Measurements from ENCODE around the gene GRM2. TPM values are rescaled to one million over a fixed set of nuclear protein-coding genes. Genes with fewer than 3 reads are reported as not detected.

GRM2 gene
- total RNA-seq, 2 donors from 2014 or later, result 3.9 to 7.4 TPM

- no peak for DNase-seq
- peaks cover 3% of the 10 kb centered on the region for H3K4me1 Mint-ChIP-seq
- Histone ChIP-seq H3K4me3 (ENCODE audit: low read length) (no peak overlapping the region), H3K27me3 (ENCODE audit: control insufficient read depth, insufficient read depth, low read length, poor library complexity, severe bottlenecking) (no peaks in the 10 kb centered on the region), H3K9ac (ENCODE audit: extremely low read depth, low read length, poor library complexity, severe bottlenecking) (no peak overlapping the region), H3K4me1 (ENCODE audit: control insufficient read depth, insufficient read depth, low read length) (no peaks in the 10 kb centered on the region), H3K9me3 (ENCODE audit: control insufficient read depth, low read length) (no peaks in the 10 kb centered on the region), H3K36me3 (ENCODE audit: control insufficient read depth, insufficient read depth, low read length) (peaks cover 6% of the 10 kb centered on the region), H3K27ac (ENCODE audit: low read depth, low read length) (no peak overlapping the region)
- 81 to 84% methylated on average over 3 to 8 of the region's 8 CpGs for WGBS, 2 experiments (ENCODE audit: insufficient coverage in 1 of 2, insufficient read length in 1 of 2)
- H3K9me3 Mint-ChIP-seq, result peaks cover 2% of the 10 kb centered on the region
- no peaks in the 10 kb centered on the region for H3K27me3 Mint-ChIP-seq (ENCODE audit: insufficient read depth)
- no peak for TF ChIP-seq CTCF (conservative IDR thresholded peaks at IDR 0.05)
- H3K27ac Mint-ChIP-seq, result no peak overlapping the region
- no peak overlapping the region for H3K4me3 Mint-ChIP-seq
- peaks cover 1% of the 10 kb centered on the region for H3K36me3 Mint-ChIP-seq (ENCODE audit: low read depth)
These were observed 14.3 kb downstream of the GRM2 start for GRCh38 chr3:51721062-51721745.

- no peaks in the 10 kb centered on the region for H3K27me3 Mint-ChIP-seq (ENCODE audit: insufficient read depth)
- H3K4me3 Mint-ChIP-seq, result no peak overlapping the region
- Histone ChIP-seq H3K4me1 (ENCODE audit: control insufficient read depth, insufficient read depth, low read length) (no peaks in the 10 kb centered on the region), H3K4me3 (ENCODE audit: low read length) (no peak overlapping the region), H3K9ac (ENCODE audit: extremely low read depth, low read length, poor library complexity, severe bottlenecking) (no peak overlapping the region), H3K27ac (ENCODE audit: low read depth, low read length) (no peak overlapping the region), H3K9me3 (ENCODE audit: control insufficient read depth, low read length) (no peaks in the 10 kb centered on the region), H3K36me3 (ENCODE audit: control insufficient read depth, insufficient read depth, low read length) (peaks cover 1% of the 10 kb centered on the region), H3K27me3 (ENCODE audit: control insufficient read depth, insufficient read depth, low read length, poor library complexity, severe bottlenecking) (no peaks in the 10 kb centered on the region)
- DNase-seq, result no peak
- H3K27ac Mint-ChIP-seq, result no peak overlapping the region
- H3K9me3 Mint-ChIP-seq, result peaks cover 2% of the 10 kb centered on the region
- WGBS, 2 experiments (ENCODE audit: insufficient coverage in 1 of 2, insufficient read length in 1 of 2), result 53 to 89% methylated on average over 2 to 4 of the region's 4 CpGs
- TF ChIP-seq CTCF (conservative IDR thresholded peaks at IDR 0.05), result peak; percentile 57
- no peaks in the 10 kb centered on the region for H3K36me3 Mint-ChIP-seq (ENCODE audit: low read depth)
- H3K4me1 Mint-ChIP-seq, result peaks cover 3% of the 10 kb centered on the region
These were observed 15.5 kb downstream of the GRM2 start for GRCh38 chr3:51722362-51722761.

GRCh38 chr3:51727500-51727899 lies 20.6 kb downstream of the GRM2 start:
- no peak for DNase-seq
- Histone ChIP-seq H3K27ac (ENCODE audit: low read depth, low read length) (no peak overlapping the region), H3K9me3 (ENCODE audit: control insufficient read depth, low read length) (no peaks in the 10 kb centered on the region), H3K27me3 (ENCODE audit: control insufficient read depth, insufficient read depth, low read length, poor library complexity, severe bottlenecking) (no peaks in the 10 kb centered on the region), H3K4me3 (ENCODE audit: low read length) (no peak overlapping the region), H3K9ac (ENCODE audit: extremely low read depth, low read length, poor library complexity, severe bottlenecking) (no peak overlapping the region), H3K36me3 (ENCODE audit: control insufficient read depth, insufficient read depth, low read length) (no peaks in the 10 kb centered on the region), H3K4me1 (ENCODE audit: control insufficient read depth, insufficient read depth, low read length) (no peaks in the 10 kb centered on the region)
- Mint-ChIP-seq H3K27me3 (ENCODE audit: insufficient read depth) (no peaks in the 10 kb centered on the region), H3K4me1 (no peaks in the 10 kb centered on the region), H3K4me3 (no peak overlapping the region), H3K9me3 (peaks cover under 1% of the 10 kb centered on the region), H3K36me3 (ENCODE audit: low read depth) (no peaks in the 10 kb centered on the region), H3K27ac (no peak overlapping the region)
- no peak for TF ChIP-seq CTCF (conservative IDR thresholded peaks at IDR 0.05)

Data from endodermal cell (in vitro differentiated cells).